ENCODE measurements around the gene NOG. TPM values are rescaled to one million over a fixed set of nuclear protein-coding genes. Genes with fewer than 3 reads are reported as not detected.

The NOG gene
- total RNA-seq, 2 experiments from 2014 or later: 23.5 to 25.8 TPM

GRCh38 chr17:56599088-56599487 lies 5.6 kb downstream of the NOG start:
- Mint-ChIP-seq H3K4me3 (peak overlapping the region; percentile 11), H3K27ac (peak overlapping the region; percentile 84), H3K4me1 (ENCODE audit: low read depth) (peaks cover 68% of the 10 kb centered on the region), H3K27me3 (peaks cover 12% of the 10 kb centered on the region), H3K9me3 (no peaks in the 10 kb centered on the region), H3K36me3 (ENCODE audit: low read depth) (no peaks in the 10 kb centered on the region)
- intact Hi-C loops (cut with micrococcal nuclease): no loop called here
- DNase-seq (peak; percentile 49), ATAC-seq (no peak)
- TF ChIP-seq CTCF (IDR thresholded peaks at IDR 0.05): no peak
- ChIA-PET CTCF (interaction anchor here (1.4 to 2.5 kb wide), 5 partner anchors 37 to 315 kb away, joined by 4 to 17 read pairs (median 4); partner anchors contain the start of gene TRIM25), POLR2A (no interaction called here)

GRCh38 chr17:56599566-56599965 lies 6.1 kb downstream of the NOG start:
- Mint-ChIP-seq H3K36me3 (ENCODE audit: low read depth) (no peaks in the 10 kb centered on the region), H3K4me1 (ENCODE audit: low read depth) (peaks cover 73% of the 10 kb centered on the region), H3K9me3 (no peaks in the 10 kb centered on the region), H3K4me3 (no peak overlapping the region), H3K27me3 (peaks cover 12% of the 10 kb centered on the region), H3K27ac (peak overlapping the region; percentile 84)
- ATAC-seq: no peak
- intact Hi-C loops (cut with micrococcal nuclease): no loop called here
- no peak for DNase-seq
- ChIA-PET CTCF (interaction anchor here (1.4 to 2.5 kb wide), 4 partner anchors 37 to 180 kb away, joined by 4 to 17 read pairs (median 6); no protein-coding TSS in a partner anchor), POLR2A (interaction anchor here (1.0 kb wide), 1 partner anchor 12 kb away, joined by 3 read pairs; no protein-coding TSS in a partner anchor)
- TF ChIP-seq CTCF (IDR thresholded peaks at IDR 0.05): no peak

DNA sequence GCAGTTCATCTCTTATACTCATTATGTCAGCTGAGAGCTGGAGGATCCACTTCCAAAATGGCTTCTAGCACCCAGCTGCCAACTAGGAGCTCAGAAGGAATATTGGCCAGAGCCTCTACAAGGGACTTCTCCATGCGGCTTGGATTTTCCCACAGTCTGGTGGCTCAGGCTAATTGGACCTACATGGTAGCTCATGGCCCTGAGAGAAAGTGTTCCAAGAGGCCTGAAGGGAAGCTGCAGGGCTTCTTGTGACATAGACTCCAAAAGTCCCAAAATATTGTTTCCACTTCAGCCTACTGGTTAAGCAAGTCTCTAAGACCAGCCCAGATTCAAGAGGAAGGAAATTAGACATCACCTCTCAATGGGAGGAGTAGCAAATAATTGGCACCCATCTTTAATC lies 6.8 kb downstream of the NOG start:
- ATAC-seq: no peak
- H3K27me3 Mint-ChIP-seq: peaks cover 12% of the 10 kb centered on the region
- intact Hi-C loops (cut with micrococcal nuclease): no loop called here
- peaks cover 75% of the 10 kb centered on the region for H3K4me1 Mint-ChIP-seq (ENCODE audit: low read depth)
- TF ChIP-seq CTCF (IDR thresholded peaks at IDR 0.05): no peak
- H3K4me3 Mint-ChIP-seq: no peak overlapping the region
- no peaks in the 10 kb centered on the region for H3K36me3 Mint-ChIP-seq (ENCODE audit: low read depth)
- POLR2A ChIA-PET: interaction anchor here (1.0 kb wide), 1 partner anchor 11 kb away, joined by 3 read pairs; no protein-coding TSS in a partner anchor
- DNase-seq: no peak
- no peaks in the 10 kb centered on the region for H3K9me3 Mint-ChIP-seq
- CTCF ChIA-PET: interaction anchor here (1.4 to 2.5 kb wide), 2 partner anchors 116 to 180 kb away, joined by 7 to 17 read pairs; no protein-coding TSS in a partner anchor
- no peak overlapping the region for H3K27ac Mint-ChIP-seq

GRCh38 chr17:56601591-56601990 lies 8.1 kb downstream of the NOG start:
- intact Hi-C loops (cut with micrococcal nuclease): no loop called here
- no peaks in the 10 kb centered on the region for H3K36me3 Mint-ChIP-seq (ENCODE audit: low read depth)
- ATAC-seq (no peak), DNase-seq (no peak)
- ChIA-PET CTCF (interaction anchor here (0.9 to 3.4 kb wide), 3 partner anchors 26 to 114 kb away, joined by 3 to 17 read pairs (median 3); no protein-coding TSS in a partner anchor), POLR2A (interaction anchor here (1.4 kb wide), 1 partner anchor 8 kb away, joined by 6 read pairs; the partner anchor contains the start of gene NOG)
- H3K4me3 Mint-ChIP-seq: no peak overlapping the region
- peaks cover 74% of the 10 kb centered on the region for H3K4me1 Mint-ChIP-seq (ENCODE audit: low read depth)
- H3K27ac Mint-ChIP-seq: peak overlapping the region; percentile 21
- H3K27me3 Mint-ChIP-seq: peaks cover 8% of the 10 kb centered on the region
- no peaks in the 10 kb centered on the region for H3K9me3 Mint-ChIP-seq
- no peak for TF ChIP-seq CTCF (IDR thresholded peaks at IDR 0.05)

All from activated CD8-positive, alpha-beta T cell treated with anti-CD3 and anti-CD28 coated beads for 36 hours (primary cell).